SIG-M5 treated with dmso at 0.1 percent for 504 hours (cell line): ENCODE data around the gene CAMTA1.
"Not testable (repeated sequence)": the region's sequence is repeated elsewhere in the genome, so short reads cannot be mapped to it uniquely, and the experiment has no call there.

Source experiments
- DNase-seq: peaks from one replicate; lab custom pipeline; 2025; ENCODE audit not compliant: unreplicated experiment; lab: John Stamatoyannopoulos, UW

Gene CAMTA1

DNA sequence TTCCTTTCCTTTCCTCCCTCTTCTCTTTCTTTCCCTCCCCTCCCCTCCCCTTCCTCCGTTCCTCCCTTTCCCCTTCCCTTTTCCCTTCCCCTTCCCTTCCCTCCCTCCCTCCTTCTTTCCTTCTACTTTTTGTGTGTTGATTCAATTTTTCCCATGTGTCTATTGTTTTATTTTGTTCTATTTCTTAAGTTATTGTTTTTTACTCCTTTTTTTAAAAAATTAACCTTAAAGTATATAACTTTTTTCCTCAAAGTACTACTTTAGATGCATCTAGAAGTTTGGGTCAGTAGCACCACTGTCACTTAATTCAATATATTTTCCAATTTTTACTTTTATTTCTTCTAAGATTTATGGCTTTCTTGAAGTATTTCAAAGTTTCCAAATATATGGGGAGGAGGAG, 537.7 kb downstream of the CAMTA1 start:
- DNase-seq = no peak

DNA sequence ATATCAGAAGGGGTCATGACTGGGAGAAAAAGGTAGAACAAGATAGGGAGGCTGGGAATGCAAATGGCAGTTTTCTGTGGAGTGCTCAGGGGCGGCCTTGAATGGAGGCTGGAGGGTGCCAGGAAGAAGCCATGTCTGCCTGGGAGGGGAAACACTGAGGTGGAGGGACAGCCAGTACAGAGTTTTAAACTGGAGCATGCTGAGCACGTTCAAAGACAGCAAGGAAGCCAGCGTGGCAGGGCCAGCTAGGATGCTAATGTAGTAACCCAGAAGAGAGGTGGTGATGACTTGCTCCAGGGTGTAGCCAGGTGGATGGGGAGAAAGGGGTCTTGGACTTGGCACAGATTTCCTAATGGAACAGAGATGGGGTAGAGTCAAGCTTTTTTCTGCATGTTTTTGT, 540.0 kb downstream of the CAMTA1 start:
- no peak for DNase-seq

DNA sequence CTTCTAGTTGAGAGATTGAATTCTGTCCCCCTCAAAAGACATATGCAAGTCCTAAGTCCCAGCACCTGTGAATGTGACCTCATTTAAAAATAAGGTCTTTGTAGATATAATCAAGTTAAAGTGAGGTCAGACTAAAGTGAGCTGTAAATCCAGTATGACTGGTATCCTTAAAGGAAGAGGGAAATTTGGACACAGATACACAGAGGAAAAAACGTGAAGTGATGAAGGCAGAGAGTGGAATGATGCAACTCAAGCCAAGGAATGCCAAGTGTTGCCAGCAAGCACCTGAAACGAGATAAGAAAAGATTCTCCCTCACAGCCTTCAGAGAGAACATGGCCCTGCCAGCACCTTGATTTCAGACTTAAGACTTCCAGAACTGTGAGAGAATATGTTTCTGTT, 541.1 kb downstream of the CAMTA1 start:
- peak; percentile 18 for DNase-seq

DNA sequence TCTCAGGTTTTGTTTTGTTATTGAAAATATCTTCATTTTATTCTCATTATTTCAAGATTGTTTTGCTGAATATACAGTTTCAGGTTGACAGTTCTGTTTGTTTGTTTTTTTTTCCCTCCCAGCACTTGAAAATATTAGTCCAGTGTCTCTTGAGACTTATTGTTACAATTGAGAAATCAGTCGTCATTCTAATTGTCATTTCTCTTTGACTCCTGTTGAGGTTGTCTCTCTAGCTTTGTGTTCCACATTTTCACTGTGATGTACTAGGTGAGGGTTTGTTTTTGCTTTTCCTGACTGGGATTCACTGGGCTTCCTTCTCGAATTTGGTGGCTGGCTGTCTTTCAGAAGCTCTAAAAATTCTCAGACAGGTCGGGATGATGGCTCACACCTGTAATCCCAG, 542.6 kb downstream of the CAMTA1 start:
- DNase-seq = no peak

DNA sequence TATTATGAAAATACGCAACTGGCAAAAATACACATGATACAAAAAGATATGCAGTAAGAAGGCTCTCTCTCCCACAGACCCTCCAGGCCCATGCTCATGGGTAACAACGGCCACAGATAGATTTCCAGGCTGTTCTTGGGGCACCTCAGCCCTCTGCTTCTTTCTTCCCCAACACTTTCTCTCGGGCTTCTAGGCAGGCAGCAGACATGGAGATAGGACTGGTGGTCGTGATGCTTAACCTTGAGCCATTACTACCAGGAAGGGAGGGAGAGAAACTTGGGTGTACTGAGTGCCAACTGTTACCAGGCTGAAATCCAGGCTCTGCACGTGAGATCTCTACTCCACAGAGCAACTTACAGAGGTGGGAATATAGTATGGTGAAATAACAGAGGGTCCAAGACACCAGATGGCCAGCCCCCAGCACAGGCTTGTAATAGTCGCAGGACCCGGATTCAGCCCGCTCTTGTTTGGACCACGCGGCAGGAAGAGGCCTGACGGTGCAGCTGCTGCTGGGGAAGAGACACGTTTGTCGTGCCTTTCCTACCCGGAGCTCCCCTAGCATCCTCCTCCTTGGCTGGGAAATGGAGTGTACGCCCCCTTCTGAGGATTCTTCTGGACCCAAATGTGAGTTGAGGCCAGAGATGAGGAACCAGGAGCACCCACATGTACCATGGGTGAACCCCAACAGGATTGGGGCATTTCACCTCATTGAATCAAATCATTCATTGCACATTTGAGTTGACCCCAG, 544.8 kb downstream of the CAMTA1 start:
- DNase-seq = no peak

DNA sequence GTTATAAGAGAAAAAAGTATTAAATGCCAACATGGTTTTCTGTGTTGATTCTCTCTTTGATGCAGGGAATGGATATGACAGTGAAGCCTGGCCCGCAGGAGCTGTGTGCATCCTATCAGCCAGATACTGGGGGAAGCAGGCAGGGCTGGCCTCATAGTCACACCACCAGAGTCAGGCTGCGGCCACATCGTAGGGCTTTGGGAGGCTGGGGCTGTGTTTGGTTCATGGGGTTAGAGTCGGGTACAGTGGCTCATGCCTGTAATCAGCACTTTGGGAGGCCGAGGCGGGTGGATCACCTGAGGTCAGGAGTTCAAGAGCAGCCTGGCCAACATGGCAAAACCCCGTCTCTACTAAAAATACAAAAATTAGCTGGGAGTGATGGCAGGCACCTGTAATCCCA, 545.5 kb downstream of the CAMTA1 start:
- DNase-seq = not testable (repeated sequence)

DNA sequence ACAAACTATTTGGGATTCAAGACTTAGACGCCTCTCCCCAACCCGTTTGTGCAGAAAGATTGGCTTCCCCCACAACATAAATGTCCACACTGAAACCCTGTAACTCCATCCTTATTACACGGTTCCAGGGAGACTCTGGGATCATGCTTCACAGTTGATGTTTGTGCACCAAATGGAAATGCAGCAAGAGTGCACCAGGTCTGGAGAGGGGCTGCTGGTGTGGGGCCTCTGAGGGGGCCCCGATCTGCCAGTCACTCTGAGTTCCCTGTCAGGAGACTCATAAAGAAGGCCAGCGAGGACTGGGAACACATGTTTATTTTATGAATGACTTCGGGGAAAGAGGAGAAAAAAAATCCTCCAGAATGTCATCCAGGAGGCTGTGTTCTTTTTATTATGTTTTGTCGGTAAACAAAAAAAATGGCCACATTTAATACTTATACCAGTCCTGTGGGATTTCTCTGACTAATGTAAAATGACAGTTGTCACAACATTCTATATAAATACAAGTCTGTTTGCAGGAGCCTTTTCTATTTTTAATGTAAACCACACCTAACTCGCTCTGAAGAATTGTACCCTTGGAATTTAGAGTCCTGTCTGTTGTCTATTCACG, 546.8 kb downstream of the CAMTA1 start:
- DNase-seq = no peak

DNA sequence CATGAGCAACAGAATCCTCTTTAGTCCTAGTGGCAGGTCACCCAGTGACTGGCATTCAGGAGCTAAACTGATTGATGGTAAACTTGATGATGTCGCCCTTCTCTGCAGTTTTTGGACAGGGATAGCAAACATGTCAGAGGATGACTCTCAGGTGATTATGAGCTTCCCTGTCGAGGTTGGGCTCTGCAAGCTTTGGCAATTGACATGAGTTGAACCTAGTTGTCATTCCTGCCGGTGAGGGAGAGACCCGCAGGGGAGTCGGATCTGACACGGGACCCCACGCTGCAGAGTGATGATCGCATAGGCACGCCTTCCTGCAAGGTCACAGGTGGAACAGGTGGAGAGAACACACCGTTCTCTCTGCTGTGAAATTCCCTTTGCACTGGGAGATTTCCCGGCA, 547.8 kb downstream of the CAMTA1 start:
- DNase-seq = no peak

DNA sequence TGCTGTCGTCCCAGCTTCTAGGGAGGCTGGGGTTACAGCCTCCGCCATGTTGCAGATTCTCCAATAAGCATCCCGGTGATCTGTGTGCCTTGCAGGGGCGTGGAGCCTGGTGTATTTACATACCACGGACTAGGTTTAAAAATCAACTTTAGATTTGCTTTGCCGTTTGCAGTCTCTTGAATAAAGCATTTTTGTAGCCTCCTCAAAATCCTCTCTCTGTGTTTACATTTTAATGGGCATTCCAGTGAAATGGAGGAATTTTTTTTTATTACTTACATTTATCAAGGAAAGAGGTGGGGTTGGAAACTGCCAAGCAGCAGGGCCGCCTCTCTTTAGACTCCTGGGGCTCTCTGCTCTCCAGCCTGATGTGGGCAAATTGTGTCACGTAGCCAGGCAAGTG, 548.4 kb downstream of the CAMTA1 start:
- no peak for DNase-seq

DNA sequence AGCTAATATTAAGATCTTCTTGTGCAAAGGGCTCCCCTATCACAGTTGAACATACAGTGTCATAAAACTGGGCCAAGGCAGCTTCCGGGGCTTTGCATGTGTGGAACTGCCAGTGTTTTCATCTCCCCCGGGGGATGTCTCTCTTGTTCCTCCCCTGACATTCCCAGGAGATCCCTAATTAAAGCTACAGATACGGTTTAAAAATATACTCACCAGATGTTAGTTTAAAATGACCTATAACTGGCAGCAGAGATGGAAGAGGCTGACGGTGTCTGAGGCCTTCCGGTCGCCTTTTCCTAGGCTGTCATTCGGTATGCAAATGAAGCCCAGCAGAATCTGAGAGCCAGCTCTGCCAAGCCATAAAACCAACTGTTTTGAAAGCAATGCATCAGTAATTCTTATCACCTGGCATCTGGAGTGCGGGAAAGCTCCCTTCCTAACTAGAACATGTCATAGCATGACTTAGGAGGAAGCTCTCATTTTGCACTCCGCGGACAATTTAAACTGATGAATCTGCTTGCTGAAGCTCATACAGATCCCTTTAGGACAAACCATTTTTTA, 549.3 kb downstream of the CAMTA1 start:
- no peak for DNase-seq

DNA sequence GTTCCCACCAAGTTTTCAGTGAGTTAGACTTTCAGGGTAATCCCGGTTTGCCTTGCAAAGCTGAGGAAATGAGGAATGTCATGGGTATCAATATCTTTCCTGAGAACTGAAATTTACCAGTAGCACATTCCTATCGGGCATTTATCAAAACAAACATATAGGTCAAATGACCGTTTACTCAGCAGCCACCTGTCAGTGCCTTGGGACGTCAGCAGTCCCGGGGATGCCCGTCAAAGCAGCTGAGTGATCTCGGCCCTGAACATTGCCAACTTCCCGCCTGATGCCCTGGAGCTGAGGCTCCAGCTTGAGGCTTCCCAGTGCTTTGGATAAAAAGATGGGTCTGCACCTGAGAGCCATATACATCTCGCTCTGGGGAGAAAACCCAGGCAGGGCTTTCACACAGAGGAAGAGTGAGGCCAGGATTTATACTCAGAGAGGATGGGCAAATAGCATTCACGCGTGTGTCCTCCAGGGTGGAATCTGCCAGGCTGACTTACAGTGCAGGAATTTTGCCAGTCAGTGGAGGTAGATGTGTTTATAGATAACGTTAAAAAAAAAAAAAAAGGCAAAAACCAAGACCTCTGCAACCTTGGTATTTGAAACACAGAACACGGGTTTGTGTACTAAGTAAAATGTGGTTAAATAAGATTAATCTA, 550.1 kb downstream of the CAMTA1 start:
- no peak for DNase-seq

DNA sequence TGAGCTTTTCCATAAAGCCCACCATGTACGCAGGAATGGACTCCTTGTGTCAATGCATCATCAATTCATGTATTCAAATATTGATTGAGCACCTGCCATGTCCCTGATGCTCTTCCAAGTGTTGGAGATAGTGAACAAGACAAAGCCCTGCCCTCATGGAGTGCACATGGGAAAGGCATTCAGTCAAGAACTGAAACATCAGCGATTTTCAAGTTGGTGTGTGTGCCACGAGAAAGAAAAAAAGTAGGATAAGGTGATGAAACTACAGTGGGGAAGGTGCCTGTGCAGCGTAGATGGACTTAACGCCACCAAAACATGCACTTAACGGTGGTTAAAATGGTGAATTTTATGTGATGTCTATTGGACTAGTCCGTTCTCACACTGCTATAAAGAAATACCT, 553.2 kb downstream of the CAMTA1 start:
- DNase-seq = no peak

DNA sequence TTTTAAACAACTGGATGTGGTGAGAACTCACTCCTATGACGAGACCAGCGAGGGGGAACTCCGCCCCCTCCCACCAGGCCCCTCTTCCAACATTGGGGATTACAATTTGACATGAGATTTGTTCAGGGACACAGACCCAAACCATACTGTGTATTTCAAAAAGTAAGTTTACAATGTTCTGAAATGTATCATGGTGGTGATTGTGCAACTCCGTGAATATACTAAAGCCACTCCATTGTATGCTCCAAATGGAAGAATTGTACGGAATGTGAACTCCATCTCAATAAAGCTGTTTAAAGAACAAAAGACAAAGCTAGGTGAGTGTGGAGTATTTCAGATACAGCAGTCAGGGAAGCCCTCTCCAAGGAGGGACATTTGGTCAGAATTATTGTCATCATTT, 553.8 kb downstream of the CAMTA1 start:
- no peak for DNase-seq

DNA sequence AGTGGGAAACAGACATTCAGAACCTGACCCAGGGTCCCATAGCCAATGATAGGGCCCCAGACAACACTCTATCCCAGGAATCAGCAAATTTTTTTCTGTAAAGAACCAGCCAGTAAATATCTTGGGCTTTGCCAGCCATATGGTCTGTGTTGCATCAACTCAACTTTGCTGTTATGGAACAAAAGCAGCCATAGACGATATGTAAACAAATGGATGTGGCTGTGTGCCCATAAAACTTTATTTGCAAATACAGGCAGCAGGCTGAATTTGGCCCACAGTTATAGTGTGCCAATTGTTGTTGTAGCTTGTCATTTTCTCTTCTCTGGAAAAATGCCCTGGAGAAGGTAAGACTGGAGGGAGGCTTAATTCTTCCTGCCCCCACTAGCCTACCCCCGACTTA, 554.7 kb downstream of the CAMTA1 start:
- no peak for DNase-seq

DNA sequence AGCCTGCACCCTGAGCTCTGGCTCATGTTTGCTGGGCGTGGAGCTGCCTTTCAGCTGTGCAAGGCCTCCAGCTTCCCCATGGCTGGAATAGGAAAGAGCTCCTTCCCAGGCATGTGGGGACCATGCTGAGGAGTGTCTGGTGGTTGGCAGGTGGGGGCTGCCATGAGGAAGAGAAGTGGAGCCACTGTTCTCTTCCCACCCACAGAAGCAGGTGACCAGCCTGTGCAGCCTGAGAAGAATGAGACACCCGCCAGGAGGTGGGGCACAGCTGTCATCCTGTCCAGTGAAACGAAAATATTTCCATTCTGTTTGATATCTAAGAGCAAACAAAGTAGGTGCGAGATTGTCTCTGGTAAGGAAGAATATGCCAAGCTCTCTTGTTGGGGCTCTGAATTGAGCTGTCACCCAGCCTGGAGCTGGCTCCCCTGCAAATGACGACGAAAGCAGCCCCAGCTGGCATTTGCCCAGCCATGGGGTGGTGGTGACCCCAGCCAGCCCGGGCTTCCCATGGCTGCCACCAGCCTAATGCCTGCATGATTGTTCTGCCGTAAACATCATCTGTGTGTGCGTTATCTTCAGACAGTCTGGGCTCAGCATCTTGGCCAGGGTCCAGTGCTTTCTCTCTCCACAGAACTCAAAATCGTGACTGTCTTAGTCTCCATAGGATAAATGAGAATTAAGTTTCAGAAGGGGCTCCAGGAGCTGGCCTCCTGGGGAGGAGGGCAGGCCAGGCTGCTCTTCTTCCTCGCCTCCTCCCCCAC, 556.1 kb downstream of the CAMTA1 start:
- no peak for DNase-seq

DNA sequence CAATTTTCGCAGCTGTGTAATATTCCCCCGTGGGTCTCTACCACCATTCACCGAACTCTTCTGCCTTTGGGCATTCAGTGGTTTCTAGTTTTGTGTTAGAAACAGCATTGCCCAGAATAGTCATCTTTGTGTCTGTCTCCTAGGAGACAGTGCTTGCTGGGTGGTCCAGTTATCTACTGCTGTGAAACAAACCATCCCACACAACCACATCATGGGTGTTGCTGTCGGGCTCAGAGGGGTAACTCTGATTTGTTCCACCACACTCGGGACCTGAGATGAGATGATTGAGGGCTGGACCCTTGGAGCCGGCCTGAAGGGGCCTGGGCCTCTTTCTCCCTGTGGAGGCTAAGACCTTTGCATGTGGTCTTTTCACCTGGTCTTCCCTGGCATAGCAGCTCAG, 558.6 kb downstream of the CAMTA1 start:
- no peak for DNase-seq

DNA sequence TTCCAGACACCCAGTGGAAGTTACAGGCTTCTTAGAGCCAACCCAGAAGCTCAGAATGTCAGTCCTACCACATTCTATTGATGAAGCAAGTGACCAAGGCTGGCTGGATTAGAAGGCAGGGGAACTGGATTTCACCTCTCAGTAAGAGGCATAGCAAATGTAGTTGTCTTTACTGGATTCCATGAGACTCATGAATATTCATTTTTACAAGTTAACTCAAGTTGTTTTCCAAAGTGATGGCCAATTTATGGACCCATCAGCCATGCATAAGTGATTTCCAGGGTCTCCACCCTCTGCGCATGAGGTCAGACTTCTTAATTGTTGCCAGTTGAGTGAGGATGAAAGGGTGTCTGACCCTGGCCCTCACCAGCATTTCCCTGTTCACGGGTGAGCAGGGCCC, 559.0 kb downstream of the CAMTA1 start:
- no peak for DNase-seq

DNA sequence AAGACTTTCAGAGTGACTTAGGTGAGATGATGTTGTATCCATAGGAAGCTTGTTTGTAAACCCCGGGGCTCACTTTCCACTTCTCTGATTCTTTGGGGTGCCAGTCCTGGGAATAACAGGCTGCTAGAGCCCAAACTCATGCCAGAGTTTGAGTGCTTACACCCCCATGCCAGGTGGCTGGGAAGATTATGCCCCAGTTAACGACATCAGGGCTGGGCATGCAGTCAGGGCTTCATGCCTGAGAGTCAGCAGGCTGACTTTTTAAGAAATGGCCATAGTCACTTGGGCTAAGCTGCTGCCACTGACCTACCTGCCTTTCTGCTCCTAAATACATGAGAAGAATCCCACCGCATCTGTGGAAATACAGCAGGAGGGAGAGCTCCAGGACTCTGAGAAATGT, 560.3 kb downstream of the CAMTA1 start:
- no peak for DNase-seq

DNA sequence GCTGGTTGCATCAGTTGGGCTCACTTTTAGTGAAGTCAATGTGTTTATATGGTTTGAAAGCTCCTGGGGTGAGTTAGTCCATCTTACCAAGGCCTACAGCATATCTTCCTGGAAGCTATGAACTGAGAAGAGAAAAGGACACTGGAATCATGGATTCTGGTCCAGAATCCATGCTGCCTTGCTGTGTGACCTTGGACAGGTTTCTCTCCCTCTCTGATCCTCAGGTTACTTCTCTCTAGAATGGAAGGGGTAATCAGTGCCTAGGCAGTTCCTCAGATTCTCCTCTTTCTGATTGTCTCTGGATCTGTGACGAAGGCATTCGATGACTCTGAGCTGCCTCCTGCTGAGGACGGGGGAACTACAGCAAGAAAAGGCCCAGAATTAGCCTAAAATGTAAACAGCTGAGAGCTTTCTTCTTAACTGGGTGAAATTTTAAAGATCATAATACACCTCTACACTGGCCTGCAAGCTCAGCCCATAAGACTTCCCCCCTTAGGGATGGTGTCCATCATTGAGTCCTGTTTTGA, 560.9 kb downstream of the CAMTA1 start:
- DNase-seq = no peak

DNA sequence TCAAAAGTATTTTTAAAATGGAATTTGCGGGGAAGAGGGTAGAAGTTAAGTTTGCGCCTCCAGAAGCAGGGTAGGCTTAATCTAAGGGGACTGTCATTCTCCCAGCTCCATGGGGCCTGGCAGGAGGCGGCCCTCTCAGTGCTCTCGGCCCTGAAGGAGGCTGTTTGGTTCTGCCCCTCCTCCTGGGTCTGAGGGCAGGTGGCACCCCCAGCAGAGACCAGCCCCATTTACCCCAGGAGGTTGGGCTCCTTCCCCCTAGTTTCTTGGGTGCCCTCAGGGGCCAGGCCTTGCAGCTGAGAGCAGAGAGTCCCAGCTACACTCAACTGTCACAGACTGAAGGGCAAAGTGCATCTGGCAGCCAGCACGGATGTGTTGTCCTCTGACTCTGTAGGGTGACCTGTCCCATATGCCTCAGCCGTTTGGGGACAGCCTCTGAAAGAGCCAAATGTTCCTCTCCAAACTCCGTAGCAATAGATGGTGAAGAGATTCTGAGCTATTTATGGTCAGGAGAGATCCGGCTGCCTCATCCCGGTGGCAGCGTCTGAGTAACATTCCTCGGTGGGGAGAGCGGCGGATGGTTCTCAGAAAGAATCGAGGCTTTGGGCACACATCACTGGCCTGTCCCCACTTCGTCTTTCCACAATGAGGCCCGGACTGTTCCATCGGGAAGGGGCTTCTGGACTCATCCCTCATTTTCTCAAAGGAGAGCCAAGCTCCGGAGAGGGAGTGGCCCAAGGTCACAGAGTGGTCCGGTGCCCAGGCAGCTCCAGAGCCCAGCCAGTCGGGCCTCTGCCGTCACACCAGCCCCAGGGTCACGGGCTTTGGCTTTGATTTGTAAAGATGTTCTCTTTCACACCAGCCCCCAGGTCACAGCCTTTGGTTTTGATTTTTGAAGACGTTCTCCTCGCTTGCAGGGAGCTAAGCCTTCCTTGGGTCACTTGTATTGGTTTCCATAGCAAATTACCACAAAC, 561.6 kb downstream of the CAMTA1 start:
- no peak for DNase-seq
